Skeletal muscle satellite cell (primary cell): ENCODE results near the gene RELL1.
"Not testable (repeated sequence)": the region's sequence is repeated elsewhere in the genome, so short reads cannot be mapped to it uniquely, and the experiment has no call there.

Experiments used
- H3K27me3 ChIP-seq: 2 replicates; pipeline ENCODE4 v1.7.0; 2013; ENCODE audit warnings: low read length; ENCODE audit not compliant: control insufficient read depth, insufficient read depth
- H3K36me3 ChIP-seq: 2 replicates; pipeline ENCODE4 v1.7.0; 2013; ENCODE audit warnings: mild to moderate bottlenecking, control low read depth, low read length; ENCODE audit not compliant: insufficient read depth
- H3K4me1 ChIP-seq: 2 replicates; pipeline ENCODE4 v1.7.0; 2013; ENCODE audit warnings: low read length; ENCODE audit not compliant: control insufficient read depth, insufficient read depth
- H3K4me2 ChIP-seq: 2 replicates; pipeline ENCODE4 v1.7.0; 2013; ENCODE audit warnings: mild to moderate bottlenecking, low read length
- H3K4me3 ChIP-seq: 2 replicates; pipeline ENCODE4 v1.7.0; 2013; ENCODE audit warnings: low read length
- H3K9ac ChIP-seq: 2 replicates; pipeline ENCODE4 v1.7.0; 2013; ENCODE audit warnings: mild to moderate bottlenecking, low read depth, low read length, moderate library complexity
- H3K9me3 ChIP-seq: replicated peaks from 2 replicates; pipeline ENCODE4 v1.7.0; 2013; ENCODE audit warnings: mild to moderate bottlenecking, control low read depth, low read length

RELL1 gene

GRCh38 chr4:37675587-37676290, 10.4 kb downstream of the RELL1 start:
- no peaks in the 10 kb centered on the region for H3K27me3 ChIP-seq
- no peaks in the 10 kb centered on the region for H3K9me3 ChIP-seq
- no peaks in the 10 kb centered on the region for H3K36me3 ChIP-seq
- H3K4me2 ChIP-seq = no peak overlapping the region
- no peak overlapping the region for H3K4me3 ChIP-seq
- peaks cover 14% of the 10 kb centered on the region for H3K4me1 ChIP-seq
- H3K9ac ChIP-seq = no peak overlapping the region

DNA sequence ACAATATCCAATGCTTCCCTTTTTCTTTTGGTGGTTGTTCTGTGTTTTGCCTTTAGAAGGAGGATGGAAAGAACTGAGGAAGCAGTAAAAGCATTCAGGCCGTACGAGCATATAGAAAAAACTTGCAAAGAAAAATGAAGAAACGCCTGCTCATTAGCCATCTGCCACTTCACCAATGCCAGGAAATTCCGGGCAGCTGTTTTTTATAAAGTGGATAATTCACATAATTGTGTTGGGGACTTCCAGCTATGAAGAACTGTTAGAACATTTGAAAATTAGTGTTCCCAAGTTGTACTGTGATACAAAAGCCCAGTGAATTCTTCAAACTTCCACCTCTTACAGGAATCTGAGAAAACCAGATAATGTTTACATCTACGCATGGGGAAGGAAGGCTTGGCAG, 11.7 kb downstream of the RELL1 start:
- Histone ChIP-seq H3K9ac (no peak overlapping the region), H3K4me3 (no peak overlapping the region), H3K27me3 (no peaks in the 10 kb centered on the region), H3K4me1 (peaks cover 13% of the 10 kb centered on the region), H3K36me3 (no peaks in the 10 kb centered on the region), H3K9me3 (no peaks in the 10 kb centered on the region), H3K4me2 (no peak overlapping the region)

DNA sequence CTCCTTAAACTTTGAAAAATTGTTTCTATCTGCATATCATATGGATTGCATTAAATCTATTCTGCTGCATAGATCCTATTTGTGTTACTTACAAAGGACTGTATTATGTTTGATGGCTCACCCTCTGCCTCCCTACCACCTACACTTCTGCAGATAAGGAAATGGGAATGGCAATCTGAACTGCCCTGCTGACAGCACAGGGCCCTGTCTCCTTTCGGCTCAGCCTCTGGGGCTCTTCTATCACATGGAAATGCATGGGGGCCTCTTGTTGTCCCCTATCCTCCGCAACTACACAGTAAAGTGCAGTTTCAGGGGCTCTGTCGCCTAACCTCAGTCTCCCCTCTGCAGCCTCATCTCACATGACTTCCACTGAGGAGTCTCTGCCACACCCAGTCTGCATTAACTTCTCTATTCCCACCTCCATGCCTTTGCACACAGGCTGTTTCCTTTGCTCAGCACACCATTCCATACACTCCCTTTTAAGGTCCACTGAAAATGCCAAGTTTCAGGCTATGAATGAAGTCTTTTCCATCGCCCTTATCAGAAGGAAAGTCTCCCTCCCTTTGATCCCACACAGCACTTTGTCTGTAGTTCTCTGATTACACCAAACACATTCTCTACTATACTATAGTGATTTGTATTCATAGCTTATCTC, 12.5 kb downstream of the RELL1 start:
- Histone ChIP-seq H3K4me3 (no peak overlapping the region), H3K4me1 (peaks cover 5% of the 10 kb centered on the region), H3K9me3 (no peaks in the 10 kb centered on the region), H3K9ac (no peak overlapping the region), H3K36me3 (no peaks in the 10 kb centered on the region), H3K27me3 (no peaks in the 10 kb centered on the region), H3K4me2 (no peak overlapping the region)

DNA sequence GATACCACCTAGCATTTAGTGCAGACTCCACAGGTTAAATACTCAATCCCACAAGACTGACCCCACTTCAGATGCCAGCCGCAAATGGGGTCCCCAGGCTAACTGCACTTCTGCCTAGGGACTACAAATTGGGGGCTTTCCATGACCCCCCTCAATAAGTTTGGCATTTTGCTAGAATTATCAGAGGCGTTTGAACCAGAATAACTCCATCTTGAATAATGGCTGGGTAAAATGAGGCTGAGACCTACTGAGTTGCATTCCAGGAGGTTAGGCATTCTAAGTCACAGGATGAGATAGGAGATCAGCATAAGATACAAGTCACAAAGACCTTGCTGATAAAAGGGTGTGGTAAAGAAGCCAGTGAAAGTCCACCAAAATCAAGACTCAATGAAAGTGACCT, 15.1 kb downstream of the RELL1 start:
- Histone ChIP-seq H3K9me3 (no peaks in the 10 kb centered on the region), H3K4me2 (no peak overlapping the region), H3K36me3 (no peaks in the 10 kb centered on the region), H3K4me3 (no peak overlapping the region), H3K9ac (no peak overlapping the region), H3K4me1 (peaks cover 19% of the 10 kb centered on the region), H3K27me3 (no peaks in the 10 kb centered on the region)

DNA sequence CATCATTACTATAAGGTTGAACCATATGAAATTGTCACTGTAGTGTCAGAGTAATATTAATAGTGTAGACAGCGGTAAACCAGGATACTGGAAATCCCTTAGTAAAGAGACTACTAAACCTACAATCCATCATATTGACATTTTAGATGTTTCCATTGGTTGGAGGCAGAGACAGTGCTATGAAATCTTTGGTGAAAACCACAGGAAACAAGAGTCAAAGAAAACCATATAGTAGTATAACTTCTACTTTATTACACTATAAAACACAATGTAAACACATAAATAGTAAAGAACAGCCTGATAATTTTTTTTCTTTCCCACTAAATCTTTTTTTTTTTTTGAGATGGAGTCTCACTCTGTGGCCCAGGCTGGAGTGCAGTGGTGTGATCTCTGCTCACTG, 15.9 kb downstream of the RELL1 start:
- Histone ChIP-seq H3K4me3 (no peak overlapping the region), H3K36me3 (no peaks in the 10 kb centered on the region), H3K4me2 (no peak overlapping the region), H3K4me1 (peaks cover 27% of the 10 kb centered on the region), H3K27me3 (no peaks in the 10 kb centered on the region), H3K9me3 (no peaks in the 10 kb centered on the region), H3K9ac (no peak overlapping the region)

GRCh38 chr4:37669124-37669523, 17.1 kb downstream of the RELL1 start:
- H3K4me1 ChIP-seq = peaks cover 34% of the 10 kb centered on the region
- H3K9me3 ChIP-seq, H3K27me3 ChIP-seq, H3K4me3 ChIP-seq, H3K4me2 ChIP-seq, H3K9ac ChIP-seq, H3K36me3 ChIP-seq: not testable (repeated sequence)

DNA sequence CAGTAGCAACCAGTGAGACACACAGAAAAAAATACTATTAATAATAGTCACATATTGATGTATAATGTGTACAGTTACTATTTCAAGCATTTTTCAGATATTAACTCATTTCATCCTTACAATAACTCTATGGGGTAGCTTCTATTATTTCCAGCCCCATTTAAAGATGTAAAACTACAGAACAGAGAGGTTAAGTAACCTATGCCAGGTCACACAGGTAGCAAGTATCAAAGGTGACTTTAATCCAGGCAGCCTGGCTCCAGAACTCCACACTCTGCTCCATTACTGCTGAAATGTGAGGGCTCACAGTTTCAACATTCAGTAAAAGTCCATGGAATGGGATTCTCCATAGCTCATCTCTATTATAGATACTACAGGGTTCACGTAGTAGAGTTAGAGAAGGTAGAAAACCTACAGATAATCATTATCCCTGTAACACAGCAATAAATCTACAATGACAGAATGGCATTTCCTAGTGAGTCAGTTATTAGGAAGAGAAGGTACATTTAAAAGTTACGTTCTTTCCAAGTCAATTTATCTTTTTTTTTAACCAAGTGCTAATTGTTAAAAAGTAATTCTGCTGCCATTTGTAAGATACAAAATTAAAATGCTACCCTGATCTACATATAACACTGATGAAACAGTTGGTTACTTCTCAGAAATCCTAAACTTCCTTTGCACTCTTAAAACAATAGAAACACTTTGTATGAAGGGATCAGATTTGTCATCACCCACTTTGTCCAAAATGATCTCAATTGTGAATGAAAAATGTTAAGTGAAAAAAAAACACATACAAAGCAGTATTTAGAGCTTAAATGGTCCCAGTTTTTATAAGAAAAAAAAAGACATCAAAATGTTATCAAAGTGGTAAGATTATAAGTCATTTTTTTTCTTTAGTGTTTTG, 18.7 kb downstream of the RELL1 start:
- Histone ChIP-seq H3K9me3 (no peaks in the 10 kb centered on the region), H3K4me2 (peak overlapping the region; percentile 64), H3K9ac (peak overlapping the region; percentile 7), H3K4me3 (no peak overlapping the region), H3K36me3 (no peaks in the 10 kb centered on the region), H3K4me1 (peaks cover 47% of the 10 kb centered on the region), H3K27me3 (no peaks in the 10 kb centered on the region)

- no peaks in the 10 kb centered on the region for H3K36me3 ChIP-seq
- peak overlapping the region; percentile 64 for H3K4me2 ChIP-seq
- H3K9me3 ChIP-seq = no peaks in the 10 kb centered on the region
- H3K27me3 ChIP-seq = no peaks in the 10 kb centered on the region
- peak overlapping the region; percentile 7 for H3K9ac ChIP-seq
- H3K4me1 ChIP-seq = peaks cover 55% of the 10 kb centered on the region
- H3K4me3 ChIP-seq = no peak overlapping the region
These were observed 19.5 kb downstream of the RELL1 start for GRCh38 chr4:37666625-37667071.

GRCh38 chr4:37665333-37666320, 20.5 kb downstream of the RELL1 start:
- H3K9ac ChIP-seq = no peak overlapping the region
- H3K27me3 ChIP-seq = no peaks in the 10 kb centered on the region
- no peak overlapping the region for H3K4me3 ChIP-seq
- H3K9me3 ChIP-seq = no peaks in the 10 kb centered on the region
- no peaks in the 10 kb centered on the region for H3K36me3 ChIP-seq
- peaks cover 59% of the 10 kb centered on the region for H3K4me1 ChIP-seq
- H3K4me2 ChIP-seq = no peak overlapping the region

DNA sequence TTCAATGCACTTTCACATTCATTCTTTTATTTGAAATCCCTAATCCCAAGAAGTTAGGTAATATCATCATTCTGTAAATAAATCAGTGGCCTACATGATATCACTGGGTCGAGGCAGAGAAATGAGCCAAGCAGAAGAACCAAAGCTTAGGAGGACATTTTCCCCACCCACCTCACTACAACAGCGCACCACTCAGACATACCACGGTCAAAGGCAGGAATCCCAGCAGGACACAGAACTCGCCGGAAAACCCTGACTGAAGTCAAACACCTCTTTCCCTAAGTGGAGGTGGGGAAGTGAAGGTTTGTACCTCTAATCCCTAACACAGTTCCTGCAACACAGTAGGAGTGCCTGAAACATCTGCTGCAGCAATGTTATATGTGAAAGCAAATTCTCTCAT, 21.5 kb downstream of the RELL1 start:
- peaks cover 59% of the 10 kb centered on the region for H3K4me1 ChIP-seq

More for the DNA sequence above, 21.5 kb downstream of the RELL1 start:
- no peak overlapping the region for H3K4me3 ChIP-seq
- H3K4me2 ChIP-seq = no peak overlapping the region
- no peak overlapping the region for H3K9ac ChIP-seq
- H3K36me3 ChIP-seq = no peaks in the 10 kb centered on the region
- H3K27me3 ChIP-seq = no peaks in the 10 kb centered on the region
- no peaks in the 10 kb centered on the region for H3K9me3 ChIP-seq
